Measurements from ENCODE around the gene XG.
"Not testable (repeated sequence)": the region's sequence is repeated elsewhere in the genome, so short reads cannot be mapped to it uniquely, and the experiment has no call there.

DNA sequence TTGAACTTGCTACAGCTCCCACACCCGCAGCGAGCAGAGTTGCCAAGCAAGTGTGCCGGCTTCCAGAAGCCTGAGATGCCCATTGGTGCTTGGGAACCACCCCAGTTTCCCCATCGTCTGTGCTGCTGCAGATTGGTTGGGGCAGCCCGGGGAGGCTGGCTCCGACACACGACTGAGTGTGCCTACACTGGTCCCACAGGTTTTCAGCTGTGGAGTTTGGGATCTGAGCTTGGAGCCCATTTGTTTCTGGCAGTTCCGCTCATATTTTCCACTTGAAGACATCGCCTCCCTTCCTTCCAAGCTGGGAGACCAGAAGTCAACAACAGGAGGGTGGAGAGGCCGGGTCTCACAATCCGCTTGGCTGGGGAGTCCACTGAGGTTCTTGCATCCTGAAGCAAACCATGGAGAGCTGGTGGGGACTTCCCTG lies at the start of gene XG:
- TF ChIP-seq, protein P1, sequence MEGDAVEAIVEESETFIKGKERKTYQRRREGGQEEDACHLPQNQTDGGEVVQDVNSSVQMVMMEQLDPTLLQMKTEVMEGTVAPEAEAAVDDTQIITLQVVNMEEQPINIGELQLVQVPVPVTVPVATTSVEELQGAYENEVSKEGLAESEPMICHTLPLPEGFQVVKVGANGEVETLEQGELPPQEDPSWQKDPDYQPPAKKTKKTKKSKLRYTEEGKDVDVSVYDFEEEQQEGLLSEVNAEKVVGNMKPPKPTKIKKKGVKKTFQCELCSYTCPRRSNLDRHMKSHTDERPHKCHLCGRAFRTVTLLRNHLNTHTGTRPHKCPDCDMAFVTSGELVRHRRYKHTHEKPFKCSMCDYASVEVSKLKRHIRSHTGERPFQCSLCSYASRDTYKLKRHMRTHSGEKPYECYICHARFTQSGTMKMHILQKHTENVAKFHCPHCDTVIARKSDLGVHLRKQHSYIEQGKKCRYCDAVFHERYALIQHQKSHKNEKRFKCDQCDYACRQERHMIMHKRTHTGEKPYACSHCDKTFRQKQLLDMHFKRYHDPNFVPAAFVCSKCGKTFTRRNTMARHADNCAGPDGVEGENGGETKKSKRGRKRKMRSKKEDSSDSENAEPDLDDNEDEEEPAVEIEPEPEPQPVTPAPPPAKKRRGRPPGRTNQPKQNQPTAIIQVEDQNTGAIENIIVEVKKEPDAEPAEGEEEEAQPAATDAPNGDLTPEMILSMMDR (IDR thresholded peaks at IDR 0.05; ENCODE audit: low read length): not testable (repeated sequence)
- TF ChIP-seq EZH2 (IDR thresholded peaks at IDR 0.05; ENCODE audit: borderline replicate concordance, low read length): not testable (repeated sequence)

Data from OCI-LY1 (cell line).